ENCODE results near the gene KRT28. TPM values are rescaled to one million over a fixed set of nuclear protein-coding genes. Genes with fewer than 3 reads are reported as not detected.

Gene KRT28
- total RNA-seq, 2 donors from 2014 or later = not detected

DNA sequence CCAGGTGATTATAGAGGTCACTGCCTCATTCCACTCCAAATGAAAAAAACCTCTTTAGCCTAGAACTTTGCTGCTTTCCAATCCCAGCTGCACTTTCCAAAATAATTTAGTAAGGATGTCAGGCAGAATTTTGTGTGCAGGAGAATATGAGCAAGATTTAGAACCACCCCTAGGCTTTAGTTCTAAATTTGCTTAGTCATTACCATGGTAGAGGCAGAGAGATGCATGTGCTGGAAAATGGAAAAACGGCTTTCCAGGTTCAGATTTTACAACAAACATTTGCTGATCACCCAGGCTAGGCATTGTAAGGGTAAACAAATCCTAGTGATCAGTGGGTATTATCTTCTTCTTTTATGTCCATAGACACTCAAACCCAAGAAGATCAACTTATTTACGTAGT is 34.1 kb downstream of the KRT28 start:
- Histone ChIP-seq H3K9ac (ENCODE audit: extremely low read depth, low read length, poor library complexity, severe bottlenecking) (no peak overlapping the region), H3K36me3 (ENCODE audit: control insufficient read depth, insufficient read depth, low read length) (no peaks in the 10 kb centered on the region), H3K27me3 (ENCODE audit: control insufficient read depth, insufficient read depth, low read length, poor library complexity, severe bottlenecking) (no peaks in the 10 kb centered on the region), H3K9me3 (ENCODE audit: control insufficient read depth, low read length) (peaks cover 30% of the 10 kb centered on the region), H3K4me1 (ENCODE audit: control insufficient read depth, insufficient read depth, low read length) (no peaks in the 10 kb centered on the region), H3K27ac (ENCODE audit: low read depth, low read length) (no peak overlapping the region), H3K4me3 (ENCODE audit: low read length) (no peak overlapping the region)
- no peak overlapping the region for H3K27ac Mint-ChIP-seq
- WGBS, 2 experiments (ENCODE audit: insufficient coverage in 1 of 2, insufficient read length in 1 of 2) = 97% methylated on average over 2 of the region's 2 CpGs; no CpG with 5 or more reads in 1 of the 2 experiments
- peaks cover 39% of the 10 kb centered on the region for H3K9me3 Mint-ChIP-seq
- peaks cover 4% of the 10 kb centered on the region for H3K36me3 Mint-ChIP-seq (ENCODE audit: low read depth)
- no peak for TF ChIP-seq CTCF (conservative IDR thresholded peaks at IDR 0.05)
- no peak overlapping the region for H3K4me3 Mint-ChIP-seq
- DNase-seq = no peak
- H3K27me3 Mint-ChIP-seq (ENCODE audit: insufficient read depth) = peaks cover 3% of the 10 kb centered on the region
- peaks cover 4% of the 10 kb centered on the region for H3K4me1 Mint-ChIP-seq

DNA sequence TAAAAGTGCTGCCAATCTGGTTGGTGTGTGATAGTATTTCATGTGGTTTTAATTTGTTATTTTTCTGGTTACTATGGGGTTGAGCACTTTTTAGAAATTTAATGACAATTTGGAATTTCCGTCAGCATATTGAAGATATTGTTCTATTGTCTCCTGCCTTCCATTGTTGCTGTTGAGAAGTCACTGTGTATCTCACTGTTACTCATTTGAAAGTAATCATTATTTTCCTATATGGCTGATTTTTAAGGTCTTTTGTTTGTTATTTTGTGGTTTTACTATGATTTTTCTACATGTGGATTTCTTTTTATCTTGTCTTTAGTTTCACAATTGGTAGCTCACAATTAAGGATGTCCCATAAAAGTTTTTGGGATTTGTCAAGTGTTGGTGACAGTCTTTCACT is 36.0 kb downstream of the KRT28 start:
- peaks cover 4% of the 10 kb centered on the region for H3K36me3 Mint-ChIP-seq (ENCODE audit: low read depth)
- Histone ChIP-seq H3K9me3 (ENCODE audit: control insufficient read depth, low read length) (peaks cover 49% of the 10 kb centered on the region), H3K4me3 (ENCODE audit: low read length) (no peak overlapping the region), H3K27me3 (ENCODE audit: control insufficient read depth, insufficient read depth, low read length, poor library complexity, severe bottlenecking) (no peaks in the 10 kb centered on the region), H3K9ac (ENCODE audit: extremely low read depth, low read length, poor library complexity, severe bottlenecking) (no peak overlapping the region), H3K4me1 (ENCODE audit: control insufficient read depth, insufficient read depth, low read length) (no peaks in the 10 kb centered on the region), H3K27ac (ENCODE audit: low read depth, low read length) (no peak overlapping the region), H3K36me3 (ENCODE audit: control insufficient read depth, insufficient read depth, low read length) (no peaks in the 10 kb centered on the region)
- 93% methylated on average over 1 of the region's 1 CpG; no CpG with 5 or more reads in 1 of the 2 experiments for WGBS, 2 experiments (ENCODE audit: insufficient coverage in 1 of 2, insufficient read length in 1 of 2)
- no peak overlapping the region for H3K27ac Mint-ChIP-seq
- no peak overlapping the region for H3K4me3 Mint-ChIP-seq
- H3K27me3 Mint-ChIP-seq (ENCODE audit: insufficient read depth) = peaks cover 3% of the 10 kb centered on the region
- DNase-seq = no peak
- no peak for TF ChIP-seq CTCF (conservative IDR thresholded peaks at IDR 0.05)
- H3K9me3 Mint-ChIP-seq = peaks cover 57% of the 10 kb centered on the region
- peaks cover 4% of the 10 kb centered on the region for H3K4me1 Mint-ChIP-seq

DNA sequence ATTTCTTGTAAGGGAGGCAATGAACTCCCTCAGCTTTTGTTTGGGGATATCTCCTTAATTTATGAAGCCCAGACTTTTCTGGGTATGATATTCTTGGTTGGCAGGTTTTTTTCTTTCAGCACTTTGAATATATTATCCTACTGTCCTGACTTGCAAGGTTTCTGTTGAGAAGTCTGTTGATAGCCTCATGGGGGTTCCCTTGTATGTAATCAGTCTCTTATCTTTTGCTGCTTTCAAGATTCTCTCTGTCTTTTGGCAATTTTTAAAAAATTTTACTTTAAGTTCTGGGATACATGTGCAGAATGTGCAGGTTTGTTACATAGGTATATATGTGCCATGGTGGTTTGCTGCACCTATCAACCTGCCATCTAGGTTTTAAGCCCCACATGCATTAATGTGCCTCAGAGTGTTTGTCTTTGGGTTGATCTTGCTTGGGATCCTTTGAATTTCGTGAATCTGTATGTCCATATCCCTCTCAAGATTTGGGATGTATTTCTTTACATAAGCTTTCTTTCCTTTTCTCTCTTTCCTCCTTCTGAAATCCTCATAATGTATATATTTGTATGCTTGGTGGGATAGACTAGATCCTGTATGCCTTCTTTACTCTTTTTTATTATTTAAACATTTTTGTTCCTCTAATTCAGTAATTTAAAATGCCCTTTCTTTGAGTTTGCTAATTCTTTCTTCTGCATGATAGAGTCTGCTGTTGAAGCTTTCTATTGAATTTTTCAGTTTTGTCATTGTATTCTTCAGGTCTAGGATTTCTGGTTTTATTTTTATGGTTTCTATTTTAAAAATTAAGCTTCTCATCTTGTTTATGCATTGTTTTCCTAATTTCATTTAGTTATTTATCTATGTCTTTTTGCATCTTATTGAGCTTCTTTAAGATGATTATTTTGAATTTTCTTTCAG is 39.4 kb downstream of the KRT28 start:
- H3K9me3 ChIP-seq (ENCODE audit: control insufficient read depth, low read length) = peaks cover 56% of the 10 kb centered on the region
- no peaks in the 10 kb centered on the region for H3K27me3 ChIP-seq (ENCODE audit: control insufficient read depth, insufficient read depth, low read length, poor library complexity, severe bottlenecking)
- H3K36me3 Mint-ChIP-seq (ENCODE audit: low read depth) = peaks cover 4% of the 10 kb centered on the region
- H3K4me3 ChIP-seq (ENCODE audit: low read length) = peak overlapping the region; percentile 39
- no peak overlapping the region for H3K9ac ChIP-seq (ENCODE audit: extremely low read depth, low read length, poor library complexity, severe bottlenecking)
- TF ChIP-seq CTCF (conservative IDR thresholded peaks at IDR 0.05) = no peak
- DNase-seq = no peak
- peaks cover 12% of the 10 kb centered on the region for H3K27me3 Mint-ChIP-seq (ENCODE audit: insufficient read depth)
- peaks cover 61% of the 10 kb centered on the region for H3K9me3 Mint-ChIP-seq
- no peaks in the 10 kb centered on the region for H3K36me3 ChIP-seq (ENCODE audit: control insufficient read depth, insufficient read depth, low read length)
- H3K4me1 ChIP-seq (ENCODE audit: control insufficient read depth, insufficient read depth, low read length) = no peaks in the 10 kb centered on the region
- no peak overlapping the region for H3K4me3 Mint-ChIP-seq
- 83% methylated on average over 1 of the region's 1 CpG; no CpG with 5 or more reads in 1 of the 2 experiments for whole genome bisulfite sequencing, 2 experiments (ENCODE audit: insufficient coverage in 1 of 2, insufficient read length in 1 of 2)
- no peak overlapping the region for H3K27ac Mint-ChIP-seq
- no peak overlapping the region for H3K27ac ChIP-seq (ENCODE audit: low read depth, low read length)
- no peaks in the 10 kb centered on the region for H3K4me1 Mint-ChIP-seq

Measured in endodermal cell (in vitro differentiated cells).